Bronchus fibroblast of lung (primary cell): ENCODE results near the gene ELAVL4. TPM values are rescaled to one million over a fixed set of nuclear protein-coding genes. Genes with fewer than 3 reads are reported as not detected.

ENCODE experiments used
- total RNA-seq: library from RNA; depleted of rRNA; stranded (reverse); fragments of >200 nt; gene quantifications from 2 replicates; pipeline ENCODE4 v1.2.3, GENCODE V29; 2015

Gene ELAVL4
- total RNA-seq, result not detected in 2 replicates

DNA sequence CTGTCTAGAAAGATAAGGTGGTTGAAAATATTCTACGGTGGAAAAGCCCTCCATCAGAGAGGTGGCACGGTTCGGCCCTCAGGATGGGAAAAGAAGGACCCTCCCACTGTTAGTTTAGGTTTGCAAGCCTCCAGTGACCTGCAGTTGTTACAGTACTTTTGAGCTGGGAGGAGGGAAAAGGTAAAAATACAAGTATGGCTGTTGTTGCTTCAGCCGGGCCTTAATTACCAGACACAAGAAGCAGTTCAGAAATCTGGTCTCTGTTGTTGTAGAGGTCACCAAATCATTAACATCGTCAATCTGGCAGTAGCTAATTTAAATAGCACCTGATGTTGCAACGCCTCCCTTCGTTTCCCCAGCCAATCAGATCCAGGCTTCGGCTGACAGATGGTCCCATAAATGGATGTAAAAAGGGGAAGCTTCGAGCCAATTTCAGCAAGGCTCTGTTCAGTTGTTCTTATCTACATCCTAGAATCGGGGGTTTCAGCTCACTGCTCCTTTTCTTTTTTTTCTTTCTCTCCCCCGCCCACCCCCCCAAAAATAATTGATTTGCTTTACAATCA is at the start of gene ELAVL4:
Gene ELAVL4, plus strand, starts transcription at position 424 of the 563 bp plus-strand sequence. CDS start 270 bp downstream, outside the sequence.

Other genes with a start within 250 kb of the ELAVL4 start
- 0.15 TPM in 1 of 2 replicates, not detected in the other for gene AGBL4, start 85.0 kb upstream of the ELAVL4 start, total RNA-seq